ENCODE data around the gene SLC29A1.

SLC29A1 gene

GRCh38 chr6:44270526-44271405 is 47.4 kb downstream of the SLC29A1 start:
- no peak for DNase-seq

- DNase-seq = no peak
Measured at GRCh38 chr6:44271406-44271723, 48.0 kb downstream of the SLC29A1 start.

- DNase-seq = no peak
Measured at GRCh38 chr6:44271914-44272313, 48.5 kb downstream of the SLC29A1 start.

- DNase-seq = no peak
Measured at GRCh38 chr6:44272529-44272928, 49.1 kb downstream of the SLC29A1 start.

GRCh38 chr6:44272999-44273566 is 49.7 kb downstream of the SLC29A1 start:
- no peak for DNase-seq

- DNase-seq = no peak
Measured at GRCh38 chr6:44273617-44274016, 50.2 kb downstream of the SLC29A1 start.

- DNase-seq = no peak
Measured at GRCh38 chr6:44275271-44275748, 51.9 kb downstream of the SLC29A1 start.

- DNase-seq = no peak
Measured at GRCh38 chr6:44275749-44276648, 52.6 kb downstream of the SLC29A1 start.

GRCh38 chr6:44276667-44277640 is 53.6 kb downstream of the SLC29A1 start:
- no peak for DNase-seq

GRCh38 chr6:44277763-44278162 is 54.4 kb downstream of the SLC29A1 start:
- no peak for DNase-seq

- no peak for DNase-seq
Measured at GRCh38 chr6:44278315-44278714, 54.9 kb downstream of the SLC29A1 start.

- DNase-seq = no peak
Measured at GRCh38 chr6:44278774-44279697, 55.6 kb downstream of the SLC29A1 start.

All from activated effector memory CD4-positive, alpha-beta T cell treated with Interleukin-2 at 50 U/mL for 16 hours (primary cell).